KMS-11 (cell line): ENCODE measurements around the gene MGAT1.
"Not testable (repeated sequence)": the region's sequence is repeated elsewhere in the genome, so short reads cannot be mapped to it uniquely, and the experiment has no call there.

ENCODE experiments used
- H2AFZ ChIP-seq: fragments of 200-600 bp; sonication (generic); 2 replicates; pipeline ENCODE4 v1.6.1; 2016; ENCODE audit warnings: antibody characterized with exemption, mixed run types, low read depth
- H3K27ac ChIP-seq: fragments of 200-600 bp; sonication (generic); 2 replicates; pipeline ENCODE4 v1.6.1; 2016; ENCODE audit warnings: mild to moderate bottlenecking, mixed run types
- H3K27me3 ChIP-seq: fragments of 200-600 bp; sonication (generic); 2 replicates; pipeline ENCODE4 v1.6.1; 2017; ENCODE audit warnings: mild to moderate bottlenecking, low read depth, mixed run types, moderate library complexity; ENCODE audit not compliant: insufficient read depth
- H3K36me3 ChIP-seq: fragments of 200-600 bp; sonication (generic); 2 replicates; pipeline ENCODE4 v1.6.1; 2017; ENCODE audit warnings: mild to moderate bottlenecking, mixed run types; ENCODE audit not compliant: insufficient read depth
- H3K4me1 ChIP-seq: fragments of 200-600 bp; sonication (generic); 2 replicates; pipeline ENCODE4 v1.6.1; 2016; ENCODE audit warnings: mild to moderate bottlenecking, low read depth, mixed run types; ENCODE audit not compliant: poor library complexity, severe bottlenecking
- H3K4me2 ChIP-seq: fragments of 200-600 bp; sonication (generic); 2 replicates; pipeline ENCODE4 v1.7.0; 2016; ENCODE audit warnings: mild to moderate bottlenecking, mixed run types
- H3K4me3 ChIP-seq: fragments of 200-600 bp; sonication (generic); IDR thresholded peaks from 2 replicates; pipeline ENCODE4 v1.6.1; 2017; ENCODE audit warnings: low read depth, low read length, mixed read lengths; ENCODE audit not compliant: insufficient read depth
- H3K79me2 ChIP-seq: fragments of 200-600 bp; sonication (generic); 2 replicates; pipeline ENCODE4 v1.6.1; 2016; ENCODE audit warnings: low read depth, mixed run types; ENCODE audit not compliant: insufficient read depth
- H3K9ac ChIP-seq: fragments of 200-600 bp; sonication (generic); 2 replicates; pipeline ENCODE4 v1.6.1; 2016; ENCODE audit warnings: mild to moderate bottlenecking, mixed run types
- H4K20me1 ChIP-seq: fragments of 200-600 bp; sonication (generic); 2 replicates; pipeline ENCODE4 v1.6.1; 2016; ENCODE audit warnings: mild to moderate bottlenecking, mixed run types; ENCODE audit not compliant: insufficient read depth
- TF ChIP-seq, protein P1 (sequence below): fragments of 200-600 bp; sonication (generic); conservative IDR thresholded peaks from 2 replicates; pipeline ENCODE4 v1.6.1; 2017; ENCODE audit warnings: low read depth, mild to moderate bottlenecking, antibody characterized with exemption, low read length, moderate library complexity, mixed read lengths

The MGAT1 gene

DNA sequence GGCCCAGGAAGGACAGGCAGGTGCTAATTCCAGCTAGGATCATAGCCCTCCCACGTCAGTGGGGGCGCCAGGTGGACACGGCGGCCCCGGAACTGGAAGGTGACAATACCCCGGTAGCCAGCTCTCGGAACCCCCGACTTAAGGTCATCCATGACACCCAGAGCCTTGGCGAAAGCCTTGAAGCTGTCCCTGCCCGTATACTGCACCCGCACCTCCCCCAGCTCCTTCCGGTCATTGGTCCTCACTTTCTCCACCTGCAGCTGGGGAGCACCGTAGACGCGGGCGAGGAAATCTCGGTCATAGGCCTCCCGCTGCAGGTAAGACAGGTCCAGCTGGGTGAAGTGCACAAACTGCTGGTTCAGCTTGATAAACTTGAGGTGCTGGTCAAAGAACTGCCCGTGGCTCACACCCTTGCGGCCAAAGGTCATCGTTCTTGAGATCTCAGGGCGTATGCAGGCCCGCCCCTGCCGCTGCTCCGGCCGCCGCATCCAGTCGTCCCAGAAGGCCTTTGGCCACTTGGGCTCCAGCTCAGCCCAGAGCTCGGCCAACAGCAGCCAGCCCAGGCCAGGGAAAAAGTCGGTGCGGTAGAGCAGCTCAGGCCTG is 10.9 kb downstream of the MGAT1 start:
- Histone ChIP-seq H3K4me1 (no peaks in the 10 kb centered on the region), H3K27ac (no peak overlapping the region), H3K27me3 (no peaks in the 10 kb centered on the region), H3K79me2 (peaks cover 21% of the 10 kb centered on the region; the same call in 1 of the 2 replicates), H3K36me3 (no peaks in the 10 kb centered on the region), H2AFZ (no peak overlapping the region), H3K9ac (no peak overlapping the region), H3K4me3 (no peak overlapping the region), H4K20me1 (no peaks in the 10 kb centered on the region), H3K4me2 (no peak overlapping the region)
- TF ChIP-seq, protein P1, sequence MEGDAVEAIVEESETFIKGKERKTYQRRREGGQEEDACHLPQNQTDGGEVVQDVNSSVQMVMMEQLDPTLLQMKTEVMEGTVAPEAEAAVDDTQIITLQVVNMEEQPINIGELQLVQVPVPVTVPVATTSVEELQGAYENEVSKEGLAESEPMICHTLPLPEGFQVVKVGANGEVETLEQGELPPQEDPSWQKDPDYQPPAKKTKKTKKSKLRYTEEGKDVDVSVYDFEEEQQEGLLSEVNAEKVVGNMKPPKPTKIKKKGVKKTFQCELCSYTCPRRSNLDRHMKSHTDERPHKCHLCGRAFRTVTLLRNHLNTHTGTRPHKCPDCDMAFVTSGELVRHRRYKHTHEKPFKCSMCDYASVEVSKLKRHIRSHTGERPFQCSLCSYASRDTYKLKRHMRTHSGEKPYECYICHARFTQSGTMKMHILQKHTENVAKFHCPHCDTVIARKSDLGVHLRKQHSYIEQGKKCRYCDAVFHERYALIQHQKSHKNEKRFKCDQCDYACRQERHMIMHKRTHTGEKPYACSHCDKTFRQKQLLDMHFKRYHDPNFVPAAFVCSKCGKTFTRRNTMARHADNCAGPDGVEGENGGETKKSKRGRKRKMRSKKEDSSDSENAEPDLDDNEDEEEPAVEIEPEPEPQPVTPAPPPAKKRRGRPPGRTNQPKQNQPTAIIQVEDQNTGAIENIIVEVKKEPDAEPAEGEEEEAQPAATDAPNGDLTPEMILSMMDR: no peak

DNA sequence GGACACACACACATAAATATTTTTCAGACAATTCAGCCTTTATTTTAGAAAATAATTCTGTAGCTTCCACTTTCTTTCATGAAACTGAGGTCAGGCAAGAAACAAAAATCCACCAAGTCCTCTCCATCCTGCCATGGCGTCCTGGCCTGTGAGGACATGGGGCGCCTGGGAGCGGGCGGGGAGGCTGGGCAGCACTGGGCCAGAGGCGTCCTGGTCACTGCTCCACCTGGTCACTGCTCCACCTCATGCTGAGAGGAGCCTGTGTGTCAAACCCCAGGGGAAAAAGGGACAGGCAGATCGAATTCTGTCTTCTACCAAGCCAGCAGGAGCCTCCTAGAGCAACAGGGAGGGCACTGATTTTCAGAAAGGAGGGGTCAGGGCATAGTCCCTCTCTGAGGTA is 12.1 kb downstream of the MGAT1 start:
- no peak overlapping the region for H3K4me2 ChIP-seq
- no peaks in the 10 kb centered on the region for H3K4me1 ChIP-seq
- H2AFZ ChIP-seq: no peak overlapping the region
- H3K9ac ChIP-seq: no peak overlapping the region
- H3K36me3 ChIP-seq: no peaks in the 10 kb centered on the region
- TF ChIP-seq, protein P1: no peak
- H4K20me1 ChIP-seq: no peaks in the 10 kb centered on the region
- H3K4me3 ChIP-seq: no peak overlapping the region
- no peak overlapping the region for H3K27ac ChIP-seq
- no peaks in the 10 kb centered on the region for H3K27me3 ChIP-seq
- peaks cover 9% of the 10 kb centered on the region; the same call in 1 of the 2 replicates for H3K79me2 ChIP-seq

DNA sequence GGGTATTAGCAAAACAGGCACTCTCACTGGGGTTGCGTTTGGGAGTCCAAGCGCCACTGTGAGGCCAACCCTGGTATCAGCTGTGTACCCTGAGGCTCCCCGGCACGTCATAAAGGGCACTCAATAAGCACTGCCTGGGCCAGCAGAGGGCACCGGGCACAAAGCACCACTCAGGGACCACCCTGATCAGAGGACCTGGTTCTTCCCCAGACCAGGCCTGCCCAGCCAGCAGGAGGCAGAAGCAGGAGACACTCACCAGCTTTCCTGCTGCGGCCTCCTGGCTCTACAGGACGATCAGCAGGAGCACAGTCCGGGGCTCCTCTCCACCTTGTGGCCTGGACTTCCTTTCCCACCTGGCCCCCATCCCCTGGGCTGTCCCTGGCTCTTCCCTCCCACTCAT is 12.6 kb downstream of the MGAT1 start:
- no peak overlapping the region for H3K27ac ChIP-seq
- H3K79me2 ChIP-seq: peaks cover 6% of the 10 kb centered on the region; the same call in 1 of the 2 replicates
- no peak overlapping the region for H2AFZ ChIP-seq
- H3K36me3 ChIP-seq: no peaks in the 10 kb centered on the region
- no peaks in the 10 kb centered on the region for H4K20me1 ChIP-seq
- no peak overlapping the region for H3K4me3 ChIP-seq
- H3K27me3 ChIP-seq: no peaks in the 10 kb centered on the region
- TF ChIP-seq, protein P1: no peak
- no peak overlapping the region for H3K4me2 ChIP-seq
- H3K4me1 ChIP-seq: no peaks in the 10 kb centered on the region
- H3K9ac ChIP-seq: no peak overlapping the region

DNA sequence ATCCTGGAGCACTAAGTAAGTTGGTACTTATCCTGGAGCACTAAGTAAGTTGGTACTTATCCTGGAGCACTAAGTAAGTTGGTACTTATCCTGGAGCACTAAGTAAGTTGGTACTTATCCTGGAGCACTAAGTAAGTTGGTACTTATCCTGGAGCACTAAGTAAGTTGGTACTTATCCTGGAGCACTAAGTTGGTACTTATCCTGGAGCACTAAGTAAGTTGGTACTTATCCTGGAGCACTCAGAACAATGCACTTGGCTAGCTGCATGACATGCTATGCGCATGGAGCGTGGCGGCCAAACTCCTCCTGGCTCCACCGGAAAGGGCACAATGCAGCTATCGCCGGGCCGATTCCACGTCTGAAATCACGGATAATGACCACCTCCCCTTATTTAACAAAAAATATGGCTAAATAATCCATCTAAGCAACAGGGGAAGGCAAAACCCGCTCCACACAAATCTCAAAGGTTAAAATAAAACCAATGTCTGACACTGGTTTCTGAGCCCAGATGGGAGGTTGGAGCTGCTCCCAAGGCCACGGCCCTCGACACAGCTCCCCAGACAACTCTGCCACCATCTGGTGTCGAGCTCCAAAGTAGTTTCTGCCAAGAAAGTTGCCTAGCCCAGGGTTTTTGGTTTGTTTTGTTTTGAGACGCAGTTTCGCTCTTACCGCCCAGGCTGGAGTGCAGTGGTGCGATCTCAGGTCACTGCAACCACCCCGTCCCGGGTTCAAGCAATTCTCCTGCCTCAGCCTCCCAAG is 13.8 kb downstream of the MGAT1 start:
- not testable (repeated sequence) for H3K79me2 ChIP-seq, H3K27ac ChIP-seq, H3K27me3 ChIP-seq, H3K4me1 ChIP-seq, H3K36me3 ChIP-seq, H2AFZ ChIP-seq, H4K20me1 ChIP-seq, H3K4me3 ChIP-seq, H3K4me2 ChIP-seq, H3K9ac ChIP-seq
